Measurements from ENCODE around the gene B3GAT3. TPM values are rescaled to one million over a fixed set of nuclear protein-coding genes. Genes with fewer than 3 reads are reported as not detected.

B3GAT3 gene
- 10 to 100 TPM; 21.8 to 37.7 TPM for total RNA-seq

GRCh38 chr11:62621567-62622470, at the start of gene B3GAT3:
B3GAT3 (minus strand) TSS chr11:62621986; CDS start chr11:62621947, 39 bp downstream.
- Histone ChIP-seq H3K4me1 (peaks cover 8% of the 10 kb centered on the region), H3K27ac (peak within 1 kb of the TSS; percentile 98), H3K9me3 (no peaks in the 10 kb centered on the region), H3K36me3 (peaks cover 15% of the 10 kb centered on the region), H3K9ac (ENCODE audit: low read depth in 2 of 2, low read length in 2 of 2) (peak within 1 kb of the TSS; percentile 81 to 93), H3K4me3 (peak within 1 kb of the TSS; percentile 55), H3K27me3 (no peaks in the 10 kb centered on the region)
- TF ChIP-seq, protein P1, sequence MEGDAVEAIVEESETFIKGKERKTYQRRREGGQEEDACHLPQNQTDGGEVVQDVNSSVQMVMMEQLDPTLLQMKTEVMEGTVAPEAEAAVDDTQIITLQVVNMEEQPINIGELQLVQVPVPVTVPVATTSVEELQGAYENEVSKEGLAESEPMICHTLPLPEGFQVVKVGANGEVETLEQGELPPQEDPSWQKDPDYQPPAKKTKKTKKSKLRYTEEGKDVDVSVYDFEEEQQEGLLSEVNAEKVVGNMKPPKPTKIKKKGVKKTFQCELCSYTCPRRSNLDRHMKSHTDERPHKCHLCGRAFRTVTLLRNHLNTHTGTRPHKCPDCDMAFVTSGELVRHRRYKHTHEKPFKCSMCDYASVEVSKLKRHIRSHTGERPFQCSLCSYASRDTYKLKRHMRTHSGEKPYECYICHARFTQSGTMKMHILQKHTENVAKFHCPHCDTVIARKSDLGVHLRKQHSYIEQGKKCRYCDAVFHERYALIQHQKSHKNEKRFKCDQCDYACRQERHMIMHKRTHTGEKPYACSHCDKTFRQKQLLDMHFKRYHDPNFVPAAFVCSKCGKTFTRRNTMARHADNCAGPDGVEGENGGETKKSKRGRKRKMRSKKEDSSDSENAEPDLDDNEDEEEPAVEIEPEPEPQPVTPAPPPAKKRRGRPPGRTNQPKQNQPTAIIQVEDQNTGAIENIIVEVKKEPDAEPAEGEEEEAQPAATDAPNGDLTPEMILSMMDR (IDR thresholded peaks at IDR 0.05), result no peak
- intact Hi-C loops (cut with DNase I), result no loop called here
- peak; percentile 98 for DNase-seq

DNA sequence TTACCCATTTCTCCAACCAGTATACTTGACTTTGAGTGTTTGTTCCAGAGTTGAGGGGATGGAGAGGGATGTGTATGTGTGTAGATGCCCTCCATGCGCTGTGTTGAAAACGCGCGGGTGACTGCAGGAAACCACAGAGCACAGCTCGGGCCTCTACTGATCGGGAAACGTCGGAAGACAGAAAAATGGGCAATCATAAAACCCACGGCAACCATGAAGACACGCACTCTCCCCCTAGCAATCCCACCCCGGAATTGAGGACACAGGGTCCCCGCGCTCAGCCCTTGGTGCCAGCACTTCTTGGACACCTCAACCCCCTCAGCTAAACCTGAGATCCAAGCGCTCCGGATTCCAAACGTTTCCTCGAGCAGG, 49.4 kb upstream of the B3GAT3 start:
- TF ChIP-seq, protein P1 (IDR thresholded peaks at IDR 0.05), result no peak
- intact Hi-C loops (cut with DNase I), result no loop called here
- peak overlapping the region; percentile 81 for H3K27ac ChIP-seq
- H3K27me3 ChIP-seq, result no peaks in the 10 kb centered on the region
- DNase-seq, result no peak
- peak overlapping the region; percentile 57 for H3K4me3 ChIP-seq
- H3K4me1 ChIP-seq, result peaks cover 27% of the 10 kb centered on the region
- no peaks in the 10 kb centered on the region for H3K9me3 ChIP-seq
- peak overlapping the region; percentile 96 to 99 for H3K9ac ChIP-seq (ENCODE audit: low read depth in 2 of 2, low read length in 2 of 2)
- no peaks in the 10 kb centered on the region for H3K36me3 ChIP-seq

DNA sequence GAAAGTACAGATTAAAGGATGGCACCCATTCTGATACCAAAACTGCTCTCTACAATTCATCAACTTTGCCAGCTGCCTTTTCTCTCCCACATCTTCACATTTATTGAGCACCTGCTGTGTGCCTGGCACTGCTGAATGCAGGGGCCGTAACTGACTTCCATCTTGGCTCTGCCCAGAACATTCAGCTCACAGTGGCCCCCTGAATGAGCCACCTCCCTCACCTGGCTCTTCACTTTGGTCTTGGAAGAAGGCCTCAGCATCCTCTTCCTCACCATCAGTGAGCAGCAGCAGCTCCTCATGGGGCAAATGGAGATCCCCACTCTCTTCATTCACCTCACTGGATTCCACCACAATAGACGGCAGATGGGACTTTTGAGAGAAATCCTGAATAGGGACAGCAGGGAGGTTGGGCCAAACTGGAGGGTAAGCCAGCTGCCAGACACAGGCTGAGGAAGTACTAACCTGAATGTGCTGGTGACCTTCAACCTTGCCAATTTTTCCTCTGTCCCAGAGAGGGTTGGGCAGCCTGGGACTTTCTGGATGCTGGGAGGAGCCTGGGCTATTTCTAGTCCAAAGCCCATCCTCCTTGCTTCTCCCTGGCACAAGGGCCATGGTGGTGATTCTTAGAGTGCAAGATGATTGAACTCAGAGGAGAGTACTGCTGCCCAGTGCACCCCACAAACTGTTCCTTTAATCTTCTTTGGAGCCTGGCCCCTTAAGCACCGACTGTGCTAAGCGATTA, 47.8 kb upstream of the B3GAT3 start:
- Histone ChIP-seq H3K27ac (peak overlapping the region; percentile 81), H3K9ac (ENCODE audit: low read depth in 2 of 2, low read length in 2 of 2) (peak overlapping the region; percentile 3 to 55), H3K36me3 (no peaks in the 10 kb centered on the region), H3K9me3 (no peaks in the 10 kb centered on the region), H3K27me3 (no peaks in the 10 kb centered on the region), H3K4me1 (peaks cover 28% of the 10 kb centered on the region), H3K4me3 (no peak overlapping the region)
- intact Hi-C loops (cut with DNase I), result no loop called here
- peak; percentile 81 for DNase-seq
- TF ChIP-seq, protein P1 (IDR thresholded peaks at IDR 0.05), result no peak

DNA sequence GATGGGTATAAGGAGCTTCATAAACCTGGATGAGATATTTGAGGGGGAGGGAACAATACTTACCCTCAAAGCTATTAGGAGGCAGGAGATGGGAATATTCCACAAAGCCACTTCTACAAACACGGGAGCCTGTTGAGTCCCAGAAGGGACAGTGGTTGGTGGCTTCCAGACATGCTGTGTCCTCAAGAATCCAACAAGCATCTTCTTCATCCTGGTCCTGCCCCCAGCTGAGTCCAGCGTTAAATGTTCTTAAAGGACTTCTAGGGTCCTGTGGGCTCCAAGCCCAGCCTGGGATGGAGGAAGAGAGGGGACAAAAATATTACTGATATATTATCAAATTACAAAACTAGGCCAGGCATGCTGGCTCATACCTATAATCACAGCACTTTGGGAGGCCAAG, 45.7 kb upstream of the B3GAT3 start:
- Histone ChIP-seq H3K9ac (ENCODE audit: low read depth in 2 of 2, low read length in 2 of 2) (no peak overlapping the region), H3K27ac (no peak overlapping the region), H3K9me3 (no peaks in the 10 kb centered on the region), H3K27me3 (no peaks in the 10 kb centered on the region), H3K4me1 (peaks cover 23% of the 10 kb centered on the region), H3K4me3 (no peak overlapping the region), H3K36me3 (no peaks in the 10 kb centered on the region)
- intact Hi-C loops (cut with DNase I), result no loop called here
- TF ChIP-seq, protein P1 (IDR thresholded peaks at IDR 0.05), result no peak
- DNase-seq, result no peak

GRCh38 chr11:62666259-62666926, 44.6 kb upstream of the B3GAT3 start:
- Histone ChIP-seq H3K4me3 (peak overlapping the region; percentile 87), H3K4me1 (peaks cover 23% of the 10 kb centered on the region), H3K27ac (peak overlapping the region; percentile 96), H3K9ac (ENCODE audit: low read depth in 2 of 2, low read length in 2 of 2) (peak overlapping the region; percentile 68 to 99), H3K36me3 (no peaks in the 10 kb centered on the region), H3K9me3 (no peaks in the 10 kb centered on the region), H3K27me3 (no peaks in the 10 kb centered on the region)
- DNase-seq, result no peak
- intact Hi-C loops (cut with DNase I), result no loop called here
- TF ChIP-seq, protein P1 (IDR thresholded peaks at IDR 0.05), result no peak

Measured in colonic mucosa (tissue), 4 donors.